Upper lobe of right lung (tissue), 1 donor: ENCODE measurements around the gene KDM1A. TPM values are rescaled to one million over a fixed set of nuclear protein-coding genes. Genes with fewer than 3 reads are reported as not detected.

Source experiments
- ATAC-seq: fragments of 200-7000 bp; cut with Tn5 transposase; one replicate; pipeline ENCODE4 v1.9.1; 2020; ENCODE audit warnings: mild to moderate bottlenecking, moderate library complexity
- DNase-seq: peaks from one replicate; pipeline ENCODE4 v3.0.0-alpha.2; 2020
- H3K27ac ChIP-seq: fragments of 200-600 bp; one replicate; pipeline ENCODE4 v1.8.0; 2022
- H3K27me3 ChIP-seq: fragments of 200-600 bp; one replicate; pipeline ENCODE4 v1.8.0; 2022; ENCODE audit warnings: mild to moderate bottlenecking
- H3K36me3 ChIP-seq: fragments of 200-600 bp; one replicate; pipeline ENCODE4 v1.8.0; 2022
- H3K4me1 ChIP-seq: fragments of 200-600 bp; one replicate; pipeline ENCODE4 v1.8.0; 2022
- H3K4me3 ChIP-seq: fragments of 200-600 bp; one replicate; pipeline ENCODE4 v1.8.0; 2022; ENCODE audit warnings: mild to moderate bottlenecking
- H3K9me3 ChIP-seq: fragments of 200-600 bp; one replicate; pipeline ENCODE4 v1.8.0; 2022
- CTCF ChIP-seq: fragments of 200-600 bp; IDR thresholded peaks from one replicate; pipeline ENCODE4 v1.8.0; 2022; ENCODE audit warnings: antibody characterized with exemption
- intact Hi-C: fragments of 100-400 bp; cut with DNase I; formaldehyde crosslinking; loops from one replicate; pipeline ENCODE4 v1.11.0; 2022
- total RNA-seq: library from RNA; stranded (reverse); fragmentation: NEBNext Ultra II Directional; extraction: Animal tissue kit (Norgen Biotek cat#: 25700); gene quantifications from one replicate; pipeline ENCODE4 v1.2.1, GENCODE V29; 2021
- donor health status: DM: no; HTN: yes; CAD: no; lungs with severe emphysema.

Gene KDM1A
- total RNA-seq, 1 donor from 2014 or later: 35.8 TPM

- TF ChIP-seq CTCF: no peak
- Histone ChIP-seq H3K4me3 (no peak overlapping the region), H3K36me3 (peaks cover 74% of the 10 kb centered on the region), H3K9me3 (no peaks in the 10 kb centered on the region), H3K4me1 (no peaks in the 10 kb centered on the region), H3K27me3 (no peaks in the 10 kb centered on the region), H3K27ac (no peak overlapping the region)
- intact Hi-C loops: no loop called here
- DNase-seq (no peak), ATAC-seq (no peak)
Observed at GRCh38 chr1:23069675-23070074, 50.4 kb downstream of the KDM1A start.

- Histone ChIP-seq H3K4me1 (no peaks in the 10 kb centered on the region), H3K36me3 (peaks cover 63% of the 10 kb centered on the region), H3K27ac (no peak overlapping the region), H3K4me3 (no peak overlapping the region), H3K27me3 (no peaks in the 10 kb centered on the region), H3K9me3 (no peaks in the 10 kb centered on the region)
- no peak for ATAC-seq
- no peak for TF ChIP-seq CTCF
- intact Hi-C loops: no loop called here
- no peak for DNase-seq
Observed at GRCh38 chr1:23074012-23074411, 54.7 kb downstream of the KDM1A start.

GRCh38 chr1:23079025-23079424 is 59.8 kb downstream of the KDM1A start:
- DNase-seq (no peak), ATAC-seq (no peak)
- no peak for TF ChIP-seq CTCF
- H3K27ac ChIP-seq: no peak overlapping the region
- H3K4me3 ChIP-seq: no peak overlapping the region
- H3K9me3 ChIP-seq: no peaks in the 10 kb centered on the region
- intact Hi-C loops: no loop called here
- H3K27me3 ChIP-seq: no peaks in the 10 kb centered on the region
- H3K4me1 ChIP-seq: peaks cover 2% of the 10 kb centered on the region
- peaks cover 71% of the 10 kb centered on the region for H3K36me3 ChIP-seq

- no peak for TF ChIP-seq CTCF
- DNase-seq (no peak), ATAC-seq (no peak)
- peaks cover 6% of the 10 kb centered on the region for H3K4me1 ChIP-seq
- no peaks in the 10 kb centered on the region for H3K9me3 ChIP-seq
- H3K4me3 ChIP-seq: no peak overlapping the region
- intact Hi-C loops: no loop called here
- H3K27me3 ChIP-seq: no peaks in the 10 kb centered on the region
- no peak overlapping the region for H3K27ac ChIP-seq
- H3K36me3 ChIP-seq: peaks cover 81% of the 10 kb centered on the region
Observed at GRCh38 chr1:23080885-23081284, 61.6 kb downstream of the KDM1A start.

GRCh38 chr1:23081376-23081775 is 62.1 kb downstream of the KDM1A start:
- Histone ChIP-seq H3K4me3 (no peak overlapping the region), H3K27me3 (no peaks in the 10 kb centered on the region), H3K4me1 (peaks cover 6% of the 10 kb centered on the region), H3K9me3 (no peaks in the 10 kb centered on the region), H3K36me3 (peaks cover 81% of the 10 kb centered on the region), H3K27ac (no peak overlapping the region)
- ATAC-seq (no peak), DNase-seq (no peak)
- TF ChIP-seq CTCF: no peak
- intact Hi-C loops: no loop called here

- Histone ChIP-seq H3K27ac (peak overlapping the region; percentile 24), H3K36me3 (peaks cover 83% of the 10 kb centered on the region), H3K27me3 (no peaks in the 10 kb centered on the region), H3K4me1 (peaks cover 6% of the 10 kb centered on the region), H3K4me3 (no peak overlapping the region), H3K9me3 (no peaks in the 10 kb centered on the region)
- no peak for DNase-seq
- ATAC-seq: peak; percentile 65
- intact Hi-C loops: no loop called here
- no peak for TF ChIP-seq CTCF
Observed at GRCh38 chr1:23083714-23084480, 64.6 kb downstream of the KDM1A start.
